ENCODE results near the gene STYX.

Gene STYX

GRCh38 chr14:52793061-52793460 lies 63.1 kb downstream of the STYX start:
- Histone ChIP-seq H3K27me3 (ENCODE audit: insufficient read depth, low read length) (no peaks in the 10 kb centered on the region), H3K4me3 (ENCODE audit: low read depth, low read length, poor library complexity, severe bottlenecking) (no peak overlapping the region), H3F3A (ENCODE audit: insufficient read depth, low read length) (peaks cover 5% of the 10 kb centered on the region; the same call in 1 of the 2 replicates), H3K9me2 (ENCODE audit: low read depth, low read length) (no peaks in the 10 kb centered on the region), H3K4me1 (ENCODE audit: insufficient read depth, low read length, severe bottlenecking) (peaks cover 29% of the 10 kb centered on the region), H3K9me3 (ENCODE audit: low read length) (no peaks in the 10 kb centered on the region), H3K79me2 (ENCODE audit: insufficient read depth, low read length) (peaks cover 18% of the 10 kb centered on the region), H2AFZ (ENCODE audit: low read length) (no peak overlapping the region), H3K9ac (ENCODE audit: low read length) (no peak overlapping the region), H3K36me3 (ENCODE audit: insufficient read depth, low read length) (no peaks in the 10 kb centered on the region), H3K27ac (ENCODE audit: low read depth, low read length, poor library complexity, severe bottlenecking) (no peak overlapping the region), H4K20me1 (ENCODE audit: insufficient read depth, low read length) (no peaks in the 10 kb centered on the region), H3K4me2 (ENCODE audit: low read length) (no peak overlapping the region)
- TF ChIP-seq EZH2 (IDR thresholded peaks at IDR 0.05; ENCODE audit: borderline replicate concordance, low read length), result no peak

- no peak for TF ChIP-seq CTCF (IDR thresholded peaks at IDR 0.05; ENCODE audit: low read length)
- no peak for TF ChIP-seq EZH2 (IDR thresholded peaks at IDR 0.05; ENCODE audit: borderline replicate concordance, low read length)
- no peaks in the 10 kb centered on the region for H3K27me3 ChIP-seq (ENCODE audit: insufficient read depth, low read length)
- H3K4me1 ChIP-seq (ENCODE audit: insufficient read depth, low read length, severe bottlenecking), result peaks cover 11% of the 10 kb centered on the region
- H3K79me2 ChIP-seq (ENCODE audit: insufficient read depth, low read length), result no peaks in the 10 kb centered on the region
- H3K9me2 ChIP-seq (ENCODE audit: low read depth, low read length), result no peaks in the 10 kb centered on the region
- H3K4me3 ChIP-seq (ENCODE audit: low read depth, low read length, poor library complexity, severe bottlenecking), result no peak overlapping the region
- no peak overlapping the region for H2AFZ ChIP-seq (ENCODE audit: low read length)
- no peaks in the 10 kb centered on the region for H3F3A ChIP-seq (ENCODE audit: insufficient read depth, low read length)
- H3K9ac ChIP-seq (ENCODE audit: low read length), result no peak overlapping the region
- H3K36me3 ChIP-seq (ENCODE audit: insufficient read depth, low read length), result no peaks in the 10 kb centered on the region
- no peaks in the 10 kb centered on the region for H3K9me3 ChIP-seq (ENCODE audit: low read length)
- H3K27ac ChIP-seq (ENCODE audit: low read depth, low read length, poor library complexity, severe bottlenecking), result no peak overlapping the region
- no peaks in the 10 kb centered on the region for H4K20me1 ChIP-seq (ENCODE audit: insufficient read depth, low read length)
- no peak overlapping the region for H3K4me2 ChIP-seq (ENCODE audit: low read length)
These were observed 67.7 kb downstream of the STYX start for GRCh38 chr14:52797653-52798052.

GRCh38 chr14:52798826-52799225 lies 68.9 kb downstream of the STYX start:
- Histone ChIP-seq H3K4me1 (ENCODE audit: insufficient read depth, low read length, severe bottlenecking) (peaks cover 11% of the 10 kb centered on the region), H4K20me1 (ENCODE audit: insufficient read depth, low read length) (no peaks in the 10 kb centered on the region), H3K36me3 (ENCODE audit: insufficient read depth, low read length) (no peaks in the 10 kb centered on the region), H3K9me2 (ENCODE audit: low read depth, low read length) (no peaks in the 10 kb centered on the region), H3K4me3 (ENCODE audit: low read depth, low read length, poor library complexity, severe bottlenecking) (peak overlapping the region; percentile 37), H3K9me3 (ENCODE audit: low read length) (no peaks in the 10 kb centered on the region), H3K27me3 (ENCODE audit: insufficient read depth, low read length) (no peaks in the 10 kb centered on the region), H3K9ac (ENCODE audit: low read length) (no peak overlapping the region), H3F3A (ENCODE audit: insufficient read depth, low read length) (no peaks in the 10 kb centered on the region), H3K27ac (ENCODE audit: low read depth, low read length, poor library complexity, severe bottlenecking) (no peak overlapping the region), H3K79me2 (ENCODE audit: insufficient read depth, low read length) (no peaks in the 10 kb centered on the region), H3K4me2 (ENCODE audit: low read length) (peak overlapping the region; percentile 60), H2AFZ (ENCODE audit: low read length) (peak overlapping the region; percentile 89)
- TF ChIP-seq EZH2 (IDR thresholded peaks at IDR 0.05; ENCODE audit: borderline replicate concordance, low read length) (no peak), CTCF (IDR thresholded peaks at IDR 0.05; ENCODE audit: low read length) (no peak)

GRCh38 chr14:52801014-52801712 lies 71.2 kb downstream of the STYX start:
- Histone ChIP-seq H3K27me3 (ENCODE audit: insufficient read depth, low read length) (no peaks in the 10 kb centered on the region), H3K27ac (ENCODE audit: low read depth, low read length, poor library complexity, severe bottlenecking) (no peak overlapping the region), H4K20me1 (ENCODE audit: insufficient read depth, low read length) (no peaks in the 10 kb centered on the region), H3K4me1 (ENCODE audit: insufficient read depth, low read length, severe bottlenecking) (peaks cover 11% of the 10 kb centered on the region), H3K4me2 (ENCODE audit: low read length) (no peak overlapping the region), H3K36me3 (ENCODE audit: insufficient read depth, low read length) (no peaks in the 10 kb centered on the region), H3F3A (ENCODE audit: insufficient read depth, low read length) (no peaks in the 10 kb centered on the region), H3K9me3 (ENCODE audit: low read length) (no peaks in the 10 kb centered on the region), H3K79me2 (ENCODE audit: insufficient read depth, low read length) (no peaks in the 10 kb centered on the region), H3K4me3 (ENCODE audit: low read depth, low read length, poor library complexity, severe bottlenecking) (no peak overlapping the region), H3K9me2 (ENCODE audit: low read depth, low read length) (no peaks in the 10 kb centered on the region), H3K9ac (ENCODE audit: low read length) (no peak overlapping the region), H2AFZ (ENCODE audit: low read length) (no peak overlapping the region)
- TF ChIP-seq CTCF (IDR thresholded peaks at IDR 0.05; ENCODE audit: low read length) (no peak), EZH2 (IDR thresholded peaks at IDR 0.05; ENCODE audit: borderline replicate concordance, low read length) (no peak)

Measured in OCI-LY1 (cell line).